ENCODE measurements around the gene TOM1L2. TPM values are rescaled to one million over a fixed set of nuclear protein-coding genes. Genes with fewer than 3 reads are reported as not detected.

The TOM1L2 gene
- total and polyA plus RNA-seq, 2 experiments from 2014 or later, result 46.4 to 145 TPM

GRCh38 chr17:17844500-17844899 lies 127.7 kb downstream of the TOM1L2 start:
- Histone ChIP-seq H3K4me3 (no peak overlapping the region), H3K27me3 (no peaks in the 10 kb centered on the region), H3K9me3 (ENCODE audit: low read depth) (no peaks in the 10 kb centered on the region), H3K4me1 (ENCODE audit: low read depth) (peaks cover 29% of the 10 kb centered on the region), H3K27ac (no peak overlapping the region), H3K36me3 (no peaks in the 10 kb centered on the region)
- TF ChIP-seq, protein P1, sequence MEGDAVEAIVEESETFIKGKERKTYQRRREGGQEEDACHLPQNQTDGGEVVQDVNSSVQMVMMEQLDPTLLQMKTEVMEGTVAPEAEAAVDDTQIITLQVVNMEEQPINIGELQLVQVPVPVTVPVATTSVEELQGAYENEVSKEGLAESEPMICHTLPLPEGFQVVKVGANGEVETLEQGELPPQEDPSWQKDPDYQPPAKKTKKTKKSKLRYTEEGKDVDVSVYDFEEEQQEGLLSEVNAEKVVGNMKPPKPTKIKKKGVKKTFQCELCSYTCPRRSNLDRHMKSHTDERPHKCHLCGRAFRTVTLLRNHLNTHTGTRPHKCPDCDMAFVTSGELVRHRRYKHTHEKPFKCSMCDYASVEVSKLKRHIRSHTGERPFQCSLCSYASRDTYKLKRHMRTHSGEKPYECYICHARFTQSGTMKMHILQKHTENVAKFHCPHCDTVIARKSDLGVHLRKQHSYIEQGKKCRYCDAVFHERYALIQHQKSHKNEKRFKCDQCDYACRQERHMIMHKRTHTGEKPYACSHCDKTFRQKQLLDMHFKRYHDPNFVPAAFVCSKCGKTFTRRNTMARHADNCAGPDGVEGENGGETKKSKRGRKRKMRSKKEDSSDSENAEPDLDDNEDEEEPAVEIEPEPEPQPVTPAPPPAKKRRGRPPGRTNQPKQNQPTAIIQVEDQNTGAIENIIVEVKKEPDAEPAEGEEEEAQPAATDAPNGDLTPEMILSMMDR (IDR thresholded peaks at IDR 0.05; ENCODE audit: low read depth, low read length), result no peak
- DNase-seq (ENCODE audit: low read depth in 1 of 2, low spot score in 1 of 2), result no peak

GRCh38 chr17:17844079-17844478 lies 128.1 kb downstream of the TOM1L2 start:
- TF ChIP-seq, protein P1 (IDR thresholded peaks at IDR 0.05; ENCODE audit: low read depth, low read length), result no peak
- Histone ChIP-seq H3K27me3 (no peaks in the 10 kb centered on the region), H3K36me3 (no peaks in the 10 kb centered on the region), H3K4me3 (no peak overlapping the region), H3K4me1 (ENCODE audit: low read depth) (peaks cover 26% of the 10 kb centered on the region), H3K9me3 (ENCODE audit: low read depth) (no peaks in the 10 kb centered on the region), H3K27ac (no peak overlapping the region)
- DNase-seq (ENCODE audit: low read depth in 1 of 2, low spot score in 1 of 2), result no peak

- Histone ChIP-seq H3K4me1 (ENCODE audit: low read depth) (peaks cover 32% of the 10 kb centered on the region), H3K9me3 (ENCODE audit: low read depth) (no peaks in the 10 kb centered on the region), H3K27me3 (no peaks in the 10 kb centered on the region), H3K27ac (no peak overlapping the region), H3K4me3 (no peak overlapping the region), H3K36me3 (no peaks in the 10 kb centered on the region)
- TF ChIP-seq, protein P1 (IDR thresholded peaks at IDR 0.05; ENCODE audit: low read depth, low read length), result no peak
- no peak for DNase-seq (ENCODE audit: low read depth in 1 of 2, low spot score in 1 of 2)
Measured at GRCh38 chr17:17843096-17843495, 129.1 kb downstream of the TOM1L2 start.

DNA sequence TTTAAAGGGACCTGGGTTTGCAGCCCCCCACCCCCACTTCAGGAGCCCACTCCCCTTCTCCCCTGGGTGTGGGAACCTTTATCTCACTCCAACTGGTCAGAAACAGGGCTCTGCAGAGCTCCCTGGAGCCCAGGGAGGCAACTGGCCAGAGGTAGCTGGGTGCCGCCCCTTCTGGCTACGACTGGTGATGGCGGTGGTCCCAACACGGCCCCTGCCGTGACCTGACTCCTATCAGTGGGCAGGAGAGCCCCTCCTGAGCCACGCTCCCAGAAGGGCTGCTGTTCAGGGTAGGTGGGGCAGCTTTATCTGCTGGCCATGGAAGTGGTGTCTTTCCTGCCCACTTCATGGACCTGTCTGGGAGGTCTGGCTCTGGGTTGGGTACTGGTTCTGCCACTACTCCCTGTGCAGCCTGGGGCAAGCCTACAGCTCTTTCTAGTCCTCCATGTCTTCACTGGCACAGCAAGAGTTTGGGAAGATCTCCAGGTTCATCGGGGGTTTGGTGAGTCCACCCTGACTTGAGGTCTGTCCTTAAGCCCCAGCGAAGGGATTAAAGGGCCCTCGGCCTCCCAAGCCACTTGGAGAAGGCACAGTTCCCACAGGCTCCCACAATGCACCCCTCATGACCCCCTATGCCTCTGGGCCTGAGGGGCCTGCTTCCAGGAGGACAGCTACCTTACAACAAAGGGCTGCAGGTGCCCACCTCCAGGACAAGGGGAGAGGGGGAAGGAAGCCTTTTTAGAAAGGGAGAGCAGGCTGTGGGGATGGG lies 129.9 kb downstream of the TOM1L2 start:
- H3K9me3 ChIP-seq (ENCODE audit: low read depth), result no peaks in the 10 kb centered on the region
- H3K27ac ChIP-seq, result peak overlapping the region; percentile 99
- DNase-seq (ENCODE audit: low read depth in 1 of 2, low spot score in 1 of 2), result no peak
- no peaks in the 10 kb centered on the region for H3K27me3 ChIP-seq
- H3K4me1 ChIP-seq (ENCODE audit: low read depth), result peaks cover 38% of the 10 kb centered on the region
- H3K4me3 ChIP-seq, result no peak overlapping the region
- no peaks in the 10 kb centered on the region for H3K36me3 ChIP-seq
- TF ChIP-seq, protein P1 (IDR thresholded peaks at IDR 0.05; ENCODE audit: low read depth, low read length), result no peak

- Histone ChIP-seq H3K4me1 (ENCODE audit: low read depth) (peaks cover 45% of the 10 kb centered on the region), H3K36me3 (no peaks in the 10 kb centered on the region), H3K27me3 (no peaks in the 10 kb centered on the region), H3K4me3 (no peak overlapping the region), H3K9me3 (ENCODE audit: low read depth) (no peaks in the 10 kb centered on the region), H3K27ac (peak overlapping the region; percentile 99)
- TF ChIP-seq, protein P1 (IDR thresholded peaks at IDR 0.05; ENCODE audit: low read depth, low read length), result no peak
- DNase-seq (ENCODE audit: low read depth in 1 of 2, low spot score in 1 of 2), result peak in 1 of 2 donors; percentile 70
Measured at GRCh38 chr17:17841601-17842025, 130.6 kb downstream of the TOM1L2 start.

All from cardiac muscle cell (in vitro differentiated cells and primary cell).